Breast epithelium (tissue), 4 donors: ENCODE results near the gene TSPAN1. TPM values are rescaled to one million over a fixed set of nuclear protein-coding genes. Genes with fewer than 3 reads are reported as not detected.

ENCODE experiments used
- DNase-seq, 2 donors: peaks; one replicate each; pipeline ENCODE4 v3.0.0-alpha.2; 2019; ENCODE audit warnings: low spot score in 2 of 2
- H3K27ac ChIP-seq, 2 donors: fragments of 200-600 bp; sonication (generic) in 1 of 2; one replicate each; pipeline ENCODE4 v1.5.1; 2016 to 2019; ENCODE audit warnings: mild to moderate bottlenecking in 1 of 2
- H3K27me3 ChIP-seq, 2 donors: fragments of 200-600 bp; sonication (generic) in 1 of 2; one replicate each; pipeline versions ENCODE4 v1.5.1 to v1.6.0; 2017 to 2019; ENCODE audit warnings: control low read depth in 1 of 2, mild to moderate bottlenecking in 1 of 2
- H3K36me3 ChIP-seq: fragments of 200-600 bp; one replicate; pipeline ENCODE4 v1.5.1; 2019
- H3K4me1 ChIP-seq, 2 donors: fragments of 200-600 bp; sonication (generic); one replicate each; pipeline ENCODE4 v1.5.1; 2016 to 2019; ENCODE audit warnings: control low read depth in 1 of 2
- H3K4me3 ChIP-seq, 3 donors: fragments of 200-600 bp; sonication (generic); 1 replicate in 2 of 3; 2 replicates in 1 of 3; pipeline ENCODE4 v1.5.1; 2016 to 2019; ENCODE audit warnings: mild to moderate bottlenecking in 3 of 3, moderate library complexity in 2 of 3
- H3K9me3 ChIP-seq, 2 donors: fragments of 200-600 bp; sonication (generic) in 1 of 2; one replicate each; pipeline ENCODE4 v1.5.1; 2016 to 2019; ENCODE audit warnings: control low read depth in 1 of 2
- CTCF ChIP-seq, 3 donors: fragments of 450-650 bp; IDR thresholded peaks; one replicate each; pipeline ENCODE4 v1.5.1; 2016 to 2017; ENCODE audit warnings: antibody characterized with exemption in 3 of 3, mild to moderate bottlenecking in 3 of 3, moderate library complexity in 3 of 3
- POLR2A ChIP-seq: fragments of 450-650 bp; IDR thresholded peaks from one replicate; pipeline ENCODE4 v1.6.1; 2016; ENCODE audit warnings: antibody characterized with exemption, mild to moderate bottlenecking, moderate library complexity
- POLR2AphosphoS5 ChIP-seq, 3 donors: sonication (generic); formaldehyde crosslinking; IDR thresholded peaks; one replicate each; pipeline ENCODE4 v1.6.1; 2017; ENCODE audit warnings: antibody characterized with exemption in 3 of 3
- intact Hi-C: fragments of 100-400 bp; cut with DNase I; formaldehyde crosslinking; loops from one replicate; pipeline ENCODE4 v1.15.1; 2023; ENCODE audit warnings: low total_unique reads
- total RNA-seq, 3 donors: library from RNA; depleted of rRNA; stranded (reverse); fragments of >200 nt; gene quantifications; one replicate each; pipeline ENCODE4 v1.1.0, GENCODE V29; 2016

The TSPAN1 gene
- total RNA-seq, 3 donors from 2014 or later, result 0.48 to 26.2 (median 8.9) TPM

GRCh38 chr1:46158312-46159281, 16.3 kb upstream of the TSPAN1 start:
- DNase-seq, result no peak
- H3K36me3 ChIP-seq, result no peaks in the 10 kb centered on the region
- H3K27ac ChIP-seq, result no peak overlapping the region
- H3K4me3 ChIP-seq, result no peak overlapping the region
- intact Hi-C loops, result no loop called here
- no peaks in the 10 kb centered on the region for H3K4me1 ChIP-seq
- no peak for TF ChIP-seq POLR2A
- no peak for TF ChIP-seq CTCF (IDR thresholded peaks at IDR 0.05)
- H3K9me3 ChIP-seq, result no peaks in the 10 kb centered on the region
- H3K27me3 ChIP-seq, result no peaks in the 10 kb centered on the region

GRCh38 chr1:46159516-46159915, 15.4 kb upstream of the TSPAN1 start:
- no peaks in the 10 kb centered on the region for H3K27me3 ChIP-seq
- H3K9me3 ChIP-seq, result no peaks in the 10 kb centered on the region
- no peaks in the 10 kb centered on the region for H3K36me3 ChIP-seq
- no peak overlapping the region for H3K27ac ChIP-seq
- no peak for DNase-seq
- H3K4me3 ChIP-seq, result no peak overlapping the region
- no peak for TF ChIP-seq CTCF (IDR thresholded peaks at IDR 0.05)
- TF ChIP-seq POLR2AphosphoS5 (IDR thresholded peaks at IDR 0.05), result no peak
- TF ChIP-seq POLR2A, result no peak
- intact Hi-C loops, result no loop called here
- H3K4me1 ChIP-seq, result no peaks in the 10 kb centered on the region

GRCh38 chr1:46160212-46160611, 14.7 kb upstream of the TSPAN1 start:
- no peaks in the 10 kb centered on the region for H3K27me3 ChIP-seq
- intact Hi-C loops, result no loop called here
- no peak for TF ChIP-seq POLR2AphosphoS5 (IDR thresholded peaks at IDR 0.05)
- TF ChIP-seq POLR2A, result no peak
- TF ChIP-seq CTCF (IDR thresholded peaks at IDR 0.05), result no peak
- no peak overlapping the region for H3K4me3 ChIP-seq
- no peaks in the 10 kb centered on the region for H3K36me3 ChIP-seq
- no peaks in the 10 kb centered on the region for H3K4me1 ChIP-seq
- H3K27ac ChIP-seq, result no peak overlapping the region
- no peak for DNase-seq
- H3K9me3 ChIP-seq, result no peaks in the 10 kb centered on the region

GRCh38 chr1:46166521-46167462, 8.1 kb upstream of the TSPAN1 start:
- no peaks in the 10 kb centered on the region for H3K36me3 ChIP-seq
- DNase-seq, result no peak
- peak overlapping the region; percentile 35 to 68 (median 54) for H3K4me3 ChIP-seq
- peak overlapping the region; percentile 81 to 84 for H3K27ac ChIP-seq
- TF ChIP-seq POLR2AphosphoS5 (IDR thresholded peaks at IDR 0.05) (peak in 1 of 3 donors; percentile 33), CTCF (IDR thresholded peaks at IDR 0.05) (no peak)
- intact Hi-C loops, result no loop called here
- peaks cover 3 to 4% of the 10 kb centered on the region in 2 donors for H3K4me1 ChIP-seq
- H3K9me3 ChIP-seq, result no peaks in the 10 kb centered on the region
- no peaks in the 10 kb centered on the region for H3K27me3 ChIP-seq
